ENCODE data around the gene BNC2.

GRCh38 chr9:16501141-16501540 is 369.3 kb downstream of the BNC2 start:
- TF ChIP-seq CTCF (IDR thresholded peaks at IDR 0.05) (no peak), POLR2A (IDR thresholded peaks at IDR 0.05) (no peak)

All from right lobe of liver (tissue), 4 donors.